Neuron (in vitro differentiated cells): ENCODE measurements around the gene TSSC4.

Experiments used
- H2AFZ ChIP-seq: one replicate; pipeline ENCODE4 v1.6.1; 2013; ENCODE audit warnings: low read depth, mild to moderate bottlenecking, inconsistent platforms, low read length, moderate library complexity
- H3K27me3 ChIP-seq: one replicate; pipeline ENCODE4 v1.6.1; 2013; ENCODE audit warnings: low read length; ENCODE audit not compliant: insufficient read depth
- H3K36me3 ChIP-seq: one replicate; pipeline ENCODE4 v1.6.1; 2013; ENCODE audit warnings: low read length; ENCODE audit not compliant: insufficient read depth
- H3K4me1 ChIP-seq: one replicate; pipeline ENCODE4 v1.6.1; 2013; ENCODE audit warnings: low read length; ENCODE audit not compliant: insufficient read depth
- H3K4me3 ChIP-seq: 2 replicates; pipeline ENCODE4 v1.5.1; 2013; ENCODE audit warnings: mild to moderate bottlenecking, low read length, moderate library complexity
- H3K9me3 ChIP-seq: one replicate; pipeline ENCODE4 v1.6.1; 2013; ENCODE audit warnings: low read length

Gene TSSC4

DNA sequence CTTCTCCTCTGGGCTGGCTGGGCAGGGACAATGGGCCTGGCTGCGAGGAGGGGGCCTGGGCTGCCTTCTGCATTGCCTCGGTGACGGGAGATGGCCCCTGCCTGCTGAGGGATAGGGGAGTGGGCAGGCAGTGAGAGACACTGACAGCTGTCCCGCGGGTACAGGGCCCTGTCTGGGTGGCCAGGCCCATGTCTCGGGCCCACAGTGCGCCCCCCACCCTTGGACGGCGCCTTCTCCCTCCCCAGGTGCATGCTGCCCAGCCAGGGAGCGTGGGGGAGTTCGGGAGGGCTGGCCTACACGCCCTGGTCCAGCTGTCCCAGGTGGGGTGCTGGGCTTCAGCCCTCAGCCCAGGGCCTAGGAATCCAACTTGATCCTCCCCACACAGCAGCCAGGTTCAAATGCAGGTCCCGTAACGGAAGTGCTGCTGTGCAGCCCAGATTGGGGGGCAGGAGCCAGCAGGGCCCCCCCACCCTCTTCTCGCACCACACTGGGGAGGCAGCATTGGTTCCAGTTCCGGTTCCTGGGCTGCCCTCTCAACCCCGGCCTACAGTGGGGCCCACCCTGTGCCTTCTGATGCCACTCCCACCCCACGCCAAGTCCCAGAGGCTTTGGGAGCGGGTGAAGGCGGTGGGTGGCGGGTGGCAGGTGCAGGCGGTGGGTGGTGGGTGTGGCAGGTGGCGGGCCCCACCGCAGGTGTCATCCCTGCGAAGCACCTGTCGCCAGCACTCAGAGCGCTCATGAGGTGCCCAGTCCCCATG is 7.3 kb upstream of the TSSC4 start:
- Histone ChIP-seq H3K9me3 (no peaks in the 10 kb centered on the region), H3K27me3 (no peaks in the 10 kb centered on the region), H2AFZ (no peak overlapping the region), H3K4me3 (no peak overlapping the region), H3K4me1 (peaks cover 10% of the 10 kb centered on the region), H3K36me3 (peaks cover 33% of the 10 kb centered on the region)

DNA sequence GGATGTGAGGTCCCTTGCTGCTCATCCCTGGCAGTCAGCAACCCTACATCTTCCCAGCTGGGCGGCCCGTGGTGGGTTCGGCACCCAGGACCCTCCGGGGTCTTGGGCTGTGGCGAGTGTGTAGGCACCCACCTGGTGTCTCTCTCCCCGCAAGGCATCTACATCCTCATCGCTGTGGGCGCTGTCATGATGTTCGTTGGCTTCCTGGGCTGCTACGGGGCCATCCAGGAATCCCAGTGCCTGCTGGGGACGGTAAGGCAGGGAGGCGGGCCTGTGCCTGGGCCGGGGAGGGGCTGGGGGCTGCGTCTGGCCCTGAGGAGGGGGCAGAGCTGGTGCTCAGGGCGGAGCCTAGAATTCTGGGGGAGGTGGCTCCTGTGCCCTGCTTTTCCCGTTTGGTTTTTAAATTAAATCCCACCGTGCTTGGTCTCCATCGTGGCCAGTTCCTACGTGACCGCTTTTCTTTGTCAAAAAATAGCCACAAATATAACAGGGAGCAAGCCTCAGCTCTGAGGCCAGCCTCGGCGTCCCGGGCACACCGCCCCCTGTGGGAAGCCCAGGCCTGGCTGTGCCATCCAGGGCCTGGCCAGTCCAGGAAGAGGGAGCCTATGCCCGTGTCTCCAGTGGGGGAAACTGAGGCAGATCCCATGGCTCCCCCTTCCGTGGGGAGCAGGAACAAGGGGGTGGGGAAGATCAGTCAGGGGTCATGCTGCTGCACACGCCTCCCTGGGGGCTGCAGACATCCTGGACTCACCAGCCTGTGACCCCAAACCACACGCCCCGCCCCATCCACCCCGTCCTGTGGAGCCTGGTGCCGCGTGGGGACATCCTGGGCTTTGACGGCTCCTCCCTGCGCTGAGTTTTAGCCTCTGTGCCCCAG is 6.4 kb upstream of the TSSC4 start:
- Histone ChIP-seq H2AFZ (no peak overlapping the region), H3K27me3 (no peaks in the 10 kb centered on the region), H3K4me3 (no peak overlapping the region), H3K36me3 (peaks cover 34% of the 10 kb centered on the region), H3K4me1 (peaks cover 4% of the 10 kb centered on the region), H3K9me3 (no peaks in the 10 kb centered on the region)

DNA sequence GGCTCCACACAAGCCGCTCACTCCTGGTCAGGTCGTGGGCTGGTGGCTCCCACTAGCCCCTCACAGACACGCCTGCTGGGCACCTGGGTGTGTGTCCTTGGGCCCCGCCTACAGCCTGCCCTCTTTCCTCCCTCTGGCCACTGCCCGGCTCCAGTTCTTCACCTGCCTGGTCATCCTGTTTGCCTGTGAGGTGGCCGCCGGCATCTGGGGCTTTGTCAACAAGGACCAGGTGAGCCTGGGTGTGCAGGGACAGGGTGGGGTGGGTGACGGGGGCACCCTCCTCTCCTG is 5.8 kb upstream of the TSSC4 start:
- Histone ChIP-seq H2AFZ (no peak overlapping the region), H3K4me1 (peaks cover 9% of the 10 kb centered on the region), H3K4me3 (no peak overlapping the region), H3K27me3 (no peaks in the 10 kb centered on the region), H3K36me3 (peaks cover 34% of the 10 kb centered on the region), H3K9me3 (no peaks in the 10 kb centered on the region)

DNA sequence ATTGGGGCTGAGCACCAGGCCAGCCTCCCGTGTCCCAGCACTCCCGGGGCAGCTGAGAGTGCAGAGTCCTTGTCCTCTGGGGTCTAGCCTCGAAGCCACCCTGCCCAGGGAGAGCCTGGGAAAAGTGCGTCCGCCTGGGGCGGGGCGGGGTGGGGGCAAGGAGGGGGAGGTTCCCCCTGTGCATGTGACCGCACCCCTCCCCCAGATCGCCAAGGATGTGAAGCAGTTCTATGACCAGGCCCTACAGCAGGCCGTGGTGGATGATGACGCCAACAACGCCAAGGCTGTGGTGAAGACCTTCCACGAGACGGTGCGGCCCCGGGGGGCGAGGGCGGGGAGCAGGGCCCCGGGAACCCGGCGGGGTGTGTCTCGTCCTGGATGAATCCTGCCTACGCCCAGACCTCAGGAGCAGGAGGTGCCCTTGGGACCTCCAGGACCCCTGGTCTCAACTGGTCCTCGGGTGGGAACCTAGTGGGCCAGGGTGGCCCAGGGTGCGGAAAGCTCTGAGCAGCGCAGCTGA is 5.3 kb upstream of the TSSC4 start:
- Histone ChIP-seq H3K9me3 (no peaks in the 10 kb centered on the region), H3K27me3 (no peaks in the 10 kb centered on the region), H3K4me1 (peaks cover 9% of the 10 kb centered on the region), H2AFZ (no peak overlapping the region), H3K4me3 (no peak overlapping the region), H3K36me3 (peaks cover 34% of the 10 kb centered on the region)

DNA sequence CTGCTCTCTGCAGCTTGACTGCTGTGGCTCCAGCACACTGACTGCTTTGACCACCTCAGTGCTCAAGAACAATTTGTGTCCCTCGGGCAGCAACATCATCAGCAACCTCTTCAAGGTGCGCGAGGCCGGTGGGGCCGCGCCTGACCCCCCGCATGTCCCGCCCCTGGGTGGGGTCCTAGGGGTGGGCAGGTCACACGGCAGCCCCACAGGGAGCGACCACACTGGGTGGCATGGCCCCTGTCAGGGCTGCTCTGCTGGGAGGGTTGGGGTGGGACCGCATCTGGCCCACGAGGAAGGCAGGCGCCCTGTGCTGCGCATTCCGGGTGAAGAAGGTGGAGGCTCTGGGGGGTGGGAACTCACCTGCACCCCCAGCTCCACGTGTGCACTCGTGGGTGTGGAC is 4.7 kb upstream of the TSSC4 start:
- Histone ChIP-seq H3K9me3 (no peaks in the 10 kb centered on the region), H2AFZ (no peak overlapping the region), H3K36me3 (peaks cover 34% of the 10 kb centered on the region), H3K27me3 (no peaks in the 10 kb centered on the region), H3K4me1 (peaks cover 9% of the 10 kb centered on the region), H3K4me3 (no peak overlapping the region)

DNA sequence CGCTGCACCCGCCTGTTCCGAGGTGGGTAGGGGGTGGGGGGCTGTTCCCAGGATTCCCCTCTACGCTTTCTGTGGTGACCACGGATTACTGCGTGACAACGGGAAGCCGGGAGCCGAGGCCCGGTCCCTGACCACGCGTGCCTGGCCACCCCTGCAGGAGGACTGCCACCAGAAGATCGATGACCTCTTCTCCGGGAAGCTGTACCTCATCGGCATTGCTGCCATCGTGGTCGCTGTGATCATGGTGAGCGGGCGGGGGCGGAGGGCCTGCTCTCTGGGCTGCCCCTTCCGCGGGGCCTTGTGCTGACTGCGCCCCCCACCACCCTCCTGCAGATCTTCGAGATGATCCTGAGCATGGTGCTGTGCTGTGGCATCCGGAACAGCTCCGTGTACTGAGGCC is 4.1 kb upstream of the TSSC4 start:
- H2AFZ ChIP-seq, result no peak overlapping the region
- H3K4me3 ChIP-seq, result no peak overlapping the region
- H3K9me3 ChIP-seq, result no peaks in the 10 kb centered on the region
- peaks cover 12% of the 10 kb centered on the region for H3K4me1 ChIP-seq
- H3K27me3 ChIP-seq, result no peaks in the 10 kb centered on the region
- H3K36me3 ChIP-seq, result peaks cover 31% of the 10 kb centered on the region

DNA sequence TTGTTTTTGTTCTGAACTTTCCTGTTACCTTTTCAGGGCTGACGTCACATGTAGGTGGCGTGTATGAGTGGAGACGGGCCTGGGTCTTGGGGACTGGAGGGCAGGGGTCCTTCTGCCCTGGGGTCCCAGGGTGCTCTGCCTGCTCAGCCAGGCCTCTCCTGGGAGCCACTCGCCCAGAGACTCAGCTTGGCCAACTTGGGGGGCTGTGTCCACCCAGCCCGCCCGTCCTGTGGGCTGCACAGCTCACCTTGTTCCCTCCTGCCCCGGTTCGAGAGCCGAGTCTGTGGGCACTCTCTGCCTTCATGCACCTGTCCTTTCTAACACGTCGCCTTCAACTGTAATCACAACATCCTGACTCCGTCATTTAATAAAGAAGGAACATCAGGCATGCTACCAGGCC is 3.5 kb upstream of the TSSC4 start:
- no peaks in the 10 kb centered on the region for H3K27me3 ChIP-seq
- no peak overlapping the region for H2AFZ ChIP-seq
- H3K36me3 ChIP-seq, result peaks cover 25% of the 10 kb centered on the region
- H3K4me1 ChIP-seq, result peaks cover 17% of the 10 kb centered on the region
- no peak overlapping the region for H3K4me3 ChIP-seq
- no peaks in the 10 kb centered on the region for H3K9me3 ChIP-seq

DNA sequence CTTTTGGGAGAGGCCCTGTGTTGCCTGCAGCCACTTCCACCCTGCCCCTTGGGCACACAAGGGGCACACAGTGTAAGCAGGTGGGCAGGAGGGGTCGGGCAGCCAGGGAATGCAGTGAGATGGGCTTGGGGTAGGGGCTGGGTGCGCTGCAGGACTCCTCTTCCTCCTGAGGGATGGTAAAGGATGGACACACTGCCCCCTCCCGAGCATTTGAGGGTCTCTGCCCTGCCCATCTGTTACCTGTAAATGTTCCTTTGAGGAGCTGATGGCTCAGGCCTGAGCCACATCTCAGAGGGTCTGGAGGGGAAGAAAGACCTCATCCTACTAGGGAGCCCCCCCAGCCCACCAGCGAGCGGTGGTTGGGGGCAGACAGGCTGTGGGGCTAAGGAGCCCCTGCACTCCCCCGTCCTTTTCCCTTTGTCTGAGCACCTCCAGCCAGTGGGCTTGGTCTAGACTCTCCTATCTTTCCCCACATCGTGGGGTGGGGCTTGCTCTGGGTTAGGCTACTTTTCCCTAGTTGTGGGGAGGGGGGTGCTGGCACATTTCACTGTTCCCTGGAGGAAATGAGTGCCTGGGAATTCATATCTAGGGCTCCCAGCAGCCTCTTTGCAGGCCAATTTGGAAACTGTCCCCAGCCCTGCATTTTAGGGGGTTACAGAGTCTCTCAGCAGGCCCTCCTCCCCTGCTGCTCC is 1.7 kb upstream of the TSSC4 start:
- no peaks in the 10 kb centered on the region for H3K9me3 ChIP-seq
- H2AFZ ChIP-seq, result no peak overlapping the region
- H3K36me3 ChIP-seq, result peaks cover 36% of the 10 kb centered on the region
- peak overlapping the region; percentile 69 for H3K4me3 ChIP-seq
- peaks cover 17% of the 10 kb centered on the region for H3K4me1 ChIP-seq
- H3K27me3 ChIP-seq, result no peaks in the 10 kb centered on the region

DNA sequence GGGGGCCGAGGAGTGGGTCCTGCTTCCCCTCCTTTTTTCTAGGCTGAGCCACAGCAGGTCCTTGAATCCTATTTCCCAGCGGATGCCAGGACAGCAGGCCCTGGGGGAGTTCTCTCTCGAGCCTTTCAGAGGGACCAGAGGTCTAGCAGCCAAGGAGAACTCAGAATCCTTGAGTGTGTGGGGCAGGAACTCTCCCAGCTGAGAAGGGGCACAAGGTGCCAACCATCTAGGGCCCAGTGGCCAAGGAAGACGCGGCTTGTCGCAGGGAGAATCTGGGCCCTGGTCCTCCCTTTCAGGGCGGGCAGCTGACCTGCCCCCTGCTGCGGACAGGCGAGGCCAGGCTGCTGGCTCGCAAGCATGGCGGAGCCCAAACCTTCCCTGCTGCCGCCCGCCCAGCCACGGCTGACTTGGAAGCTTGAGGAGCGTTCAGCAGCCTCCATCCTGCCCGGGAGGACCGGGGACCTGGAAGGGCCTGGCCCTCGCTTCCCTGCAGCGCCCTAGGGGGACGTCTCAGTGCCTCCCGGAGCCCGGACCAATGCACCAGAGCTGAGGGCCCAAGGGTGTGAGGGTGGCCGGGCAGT is 972 bp upstream of the TSSC4 start:
- Histone ChIP-seq H3K4me1 (peaks cover 17% of the 10 kb centered on the region), H2AFZ (no peak overlapping the region), H3K27me3 (no peaks in the 10 kb centered on the region), H3K36me3 (peaks cover 36% of the 10 kb centered on the region), H3K4me3 (peak overlapping the region; percentile 69), H3K9me3 (no peaks in the 10 kb centered on the region)

DNA sequence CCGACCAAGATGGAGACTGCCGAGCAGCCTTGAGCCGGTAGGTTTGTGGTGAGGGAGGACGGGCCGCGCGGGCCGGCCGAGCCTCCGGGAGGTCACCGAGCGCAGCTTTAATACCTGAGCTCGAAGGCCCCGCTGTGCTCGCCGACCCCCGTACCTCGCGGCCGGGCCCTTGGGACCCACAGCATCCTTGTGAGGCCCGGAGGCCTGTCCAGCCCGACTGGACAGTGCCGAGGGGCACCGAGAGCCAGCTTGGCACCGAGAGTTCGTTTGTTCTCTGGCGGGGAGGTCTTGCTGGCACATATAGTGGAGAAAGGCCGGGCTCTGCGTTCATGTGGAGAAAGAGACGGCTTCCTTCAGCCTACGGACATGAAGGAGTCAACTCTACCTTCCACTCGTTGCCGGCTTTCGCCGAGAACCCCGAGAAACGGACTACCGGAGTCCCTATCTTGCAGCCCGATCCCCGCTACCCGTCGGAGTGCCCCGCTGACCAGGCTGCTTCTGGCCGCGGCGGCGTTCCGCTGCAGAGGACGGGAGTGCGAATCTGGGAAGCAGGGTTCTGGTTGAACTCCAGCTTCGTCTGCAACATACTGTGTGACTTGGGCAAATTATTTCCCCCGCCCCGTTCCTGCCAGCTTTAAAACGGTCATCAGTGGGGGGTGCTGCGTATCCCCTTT is 349 bp downstream of the TSSC4 start:
- Histone ChIP-seq H3K4me1 (peaks cover 17% of the 10 kb centered on the region), H2AFZ (peak overlapping the region; percentile 58), H3K4me3 (peak overlapping the region; percentile 99), H3K36me3 (peaks cover 30% of the 10 kb centered on the region), H3K27me3 (no peaks in the 10 kb centered on the region), H3K9me3 (no peaks in the 10 kb centered on the region)

DNA sequence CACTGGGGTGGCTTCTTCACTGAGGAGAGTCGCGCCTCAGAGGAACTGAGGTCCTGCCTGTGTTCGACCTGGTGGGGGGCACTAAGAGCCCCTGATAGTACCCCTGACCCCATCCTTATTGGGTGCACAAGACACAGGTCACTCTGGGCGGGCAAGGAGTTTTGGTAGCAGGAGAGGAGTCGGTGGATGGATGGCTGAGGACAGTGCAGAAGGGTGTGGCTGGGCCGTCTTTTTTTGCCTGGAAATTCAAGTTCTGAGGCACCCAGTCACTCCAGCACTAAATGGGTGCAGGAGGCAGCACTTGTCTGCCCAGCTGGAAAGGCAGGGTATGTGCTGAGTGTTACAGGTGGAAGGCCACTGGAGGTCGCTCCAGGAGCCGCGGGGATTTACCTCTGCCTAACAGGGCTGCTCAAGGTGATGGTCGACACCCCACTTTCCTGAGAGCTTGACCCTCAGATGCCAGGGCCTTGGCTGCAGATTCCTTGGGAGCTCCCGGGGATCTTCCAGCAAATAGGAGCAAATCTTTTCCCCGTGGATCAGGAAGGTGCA is 960 bp downstream of the TSSC4 start:
- Histone ChIP-seq H3K9me3 (no peaks in the 10 kb centered on the region), H2AFZ (no peak overlapping the region), H3K4me1 (peaks cover 17% of the 10 kb centered on the region), H3K36me3 (peaks cover 26% of the 10 kb centered on the region), H3K4me3 (peak overlapping the region; percentile 99), H3K27me3 (no peaks in the 10 kb centered on the region)

DNA sequence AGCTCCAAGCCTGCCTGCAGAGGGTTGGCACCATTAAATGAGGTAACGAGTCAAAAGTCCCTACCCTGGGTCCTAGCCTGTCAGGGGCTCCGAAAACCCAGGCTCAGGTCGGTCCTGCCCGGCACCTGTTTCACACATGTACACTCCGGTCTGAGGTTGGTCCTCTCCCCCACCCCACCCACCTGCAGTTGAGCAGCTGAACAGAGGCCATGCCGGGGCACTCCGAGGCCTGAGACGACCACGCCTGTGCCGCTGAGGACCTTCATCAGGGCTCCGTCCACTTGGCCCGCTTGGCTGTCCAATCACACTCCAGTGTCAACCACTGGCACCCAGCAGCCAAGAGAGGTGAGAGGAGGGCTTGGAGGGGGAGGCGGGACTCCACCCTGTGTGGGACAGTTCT is 1.6 kb downstream of the TSSC4 start:
- H3K36me3 ChIP-seq, result peaks cover 21% of the 10 kb centered on the region
- H3K27me3 ChIP-seq, result no peaks in the 10 kb centered on the region
- H3K9me3 ChIP-seq, result no peaks in the 10 kb centered on the region
- peak overlapping the region; percentile 99 for H3K4me3 ChIP-seq
- H3K4me1 ChIP-seq, result peaks cover 17% of the 10 kb centered on the region
- H2AFZ ChIP-seq, result no peak overlapping the region
